Activated naive CD4-positive, alpha-beta T cell treated with anti-CD3 and anti-CD28 coated beads, Interleukin-2, amount 50 U/mL, for 24 hours (primary cell): Measurements from ENCODE around the gene MAPK1IP1L.
"Not testable (repeated sequence)": the region's sequence is repeated elsewhere in the genome, so short reads cannot be mapped to it uniquely, and the experiment has no call there.

Source experiments
- H3K27ac Mint-ChIP-seq: one replicate; pipeline ENCODE4 v1.8.0; 2021; ENCODE audit warnings: mild to moderate bottlenecking, mixed read lengths
- H3K27me3 Mint-ChIP-seq: one replicate; pipeline ENCODE4 v1.8.0; 2021; ENCODE audit warnings: mixed read lengths
- H3K36me3 Mint-ChIP-seq: one replicate; pipeline ENCODE4 v1.8.0; 2021; ENCODE audit warnings: mixed read lengths
- H3K4me1 Mint-ChIP-seq: one replicate; pipeline ENCODE4 v1.8.0; 2021; ENCODE audit warnings: mixed read lengths
- H3K4me3 Mint-ChIP-seq: one replicate; pipeline ENCODE4 v1.8.0; 2021; ENCODE audit warnings: mild to moderate bottlenecking, mixed read lengths
- H3K9me3 Mint-ChIP-seq: one replicate; pipeline ENCODE4 v1.8.0; 2021; ENCODE audit warnings: mixed read lengths

MAPK1IP1L gene

GRCh38 chr14:55073856-55074255, 22.4 kb downstream of the MAPK1IP1L start:
- Mint-ChIP-seq H3K9me3 (no peaks in the 10 kb centered on the region), H3K4me3 (no peak overlapping the region), H3K27me3 (no peaks in the 10 kb centered on the region), H3K36me3 (no peaks in the 10 kb centered on the region), H3K4me1 (peaks cover 43% of the 10 kb centered on the region), H3K27ac (no peak overlapping the region)

- no peak overlapping the region for H3K27ac Mint-ChIP-seq
- no peaks in the 10 kb centered on the region for H3K9me3 Mint-ChIP-seq
- H3K27me3 Mint-ChIP-seq: no peaks in the 10 kb centered on the region
- H3K36me3 Mint-ChIP-seq: no peaks in the 10 kb centered on the region
- H3K4me3 Mint-ChIP-seq: peak overlapping the region; percentile 2
- peaks cover 43% of the 10 kb centered on the region for H3K4me1 Mint-ChIP-seq
Observed at GRCh38 chr14:55074662-55075061, 23.2 kb downstream of the MAPK1IP1L start.

DNA sequence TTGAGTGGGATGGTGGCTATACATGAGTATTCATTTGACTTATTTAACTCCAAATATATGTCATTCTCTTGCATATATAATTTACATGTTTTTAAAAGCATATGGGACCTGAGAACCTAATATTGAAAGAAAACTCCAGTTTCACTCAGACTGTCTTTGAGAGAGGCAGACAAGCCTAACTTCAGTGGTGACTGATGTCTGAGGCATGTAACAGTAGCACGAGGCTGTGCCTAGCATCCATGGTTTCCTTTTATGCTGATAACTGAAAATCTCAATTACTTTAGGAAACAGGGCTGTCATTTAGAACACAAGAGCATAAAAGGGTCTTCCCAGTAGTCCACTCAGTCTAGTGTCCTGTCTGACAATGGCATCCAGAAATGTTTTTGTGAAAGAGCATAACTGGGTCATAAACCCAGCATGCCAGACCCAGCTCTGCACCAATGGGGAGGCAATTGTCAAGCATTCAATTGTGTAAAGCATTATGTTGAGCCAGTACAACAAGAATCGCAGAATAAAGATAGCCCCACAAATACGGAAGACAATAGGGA, 24.3 kb downstream of the MAPK1IP1L start:
- no peaks in the 10 kb centered on the region for H3K36me3 Mint-ChIP-seq
- H3K27me3 Mint-ChIP-seq: no peaks in the 10 kb centered on the region
- H3K27ac Mint-ChIP-seq: no peak overlapping the region
- peaks cover 42% of the 10 kb centered on the region for H3K4me1 Mint-ChIP-seq
- H3K4me3 Mint-ChIP-seq: no peak overlapping the region
- no peaks in the 10 kb centered on the region for H3K9me3 Mint-ChIP-seq

- H3K27ac Mint-ChIP-seq: no peak overlapping the region
Observed at GRCh38 chr14:55077170-55078151, 26.0 kb downstream of the MAPK1IP1L start.

GRCh38 chr14:55079961-55080360, 28.5 kb downstream of the MAPK1IP1L start:
- not testable (repeated sequence) for H3K36me3 Mint-ChIP-seq, H3K9me3 Mint-ChIP-seq, H3K27me3 Mint-ChIP-seq, H3K4me3 Mint-ChIP-seq, H3K27ac Mint-ChIP-seq, H3K4me1 Mint-ChIP-seq

More at GRCh38 chr14:55077170-55078151, 26.0 kb downstream of the MAPK1IP1L start:
- Mint-ChIP-seq H3K4me3 (no peak overlapping the region), H3K9me3 (no peaks in the 10 kb centered on the region), H3K27me3 (no peaks in the 10 kb centered on the region), H3K4me1 (peaks cover 24% of the 10 kb centered on the region), H3K36me3 (no peaks in the 10 kb centered on the region)

DNA sequence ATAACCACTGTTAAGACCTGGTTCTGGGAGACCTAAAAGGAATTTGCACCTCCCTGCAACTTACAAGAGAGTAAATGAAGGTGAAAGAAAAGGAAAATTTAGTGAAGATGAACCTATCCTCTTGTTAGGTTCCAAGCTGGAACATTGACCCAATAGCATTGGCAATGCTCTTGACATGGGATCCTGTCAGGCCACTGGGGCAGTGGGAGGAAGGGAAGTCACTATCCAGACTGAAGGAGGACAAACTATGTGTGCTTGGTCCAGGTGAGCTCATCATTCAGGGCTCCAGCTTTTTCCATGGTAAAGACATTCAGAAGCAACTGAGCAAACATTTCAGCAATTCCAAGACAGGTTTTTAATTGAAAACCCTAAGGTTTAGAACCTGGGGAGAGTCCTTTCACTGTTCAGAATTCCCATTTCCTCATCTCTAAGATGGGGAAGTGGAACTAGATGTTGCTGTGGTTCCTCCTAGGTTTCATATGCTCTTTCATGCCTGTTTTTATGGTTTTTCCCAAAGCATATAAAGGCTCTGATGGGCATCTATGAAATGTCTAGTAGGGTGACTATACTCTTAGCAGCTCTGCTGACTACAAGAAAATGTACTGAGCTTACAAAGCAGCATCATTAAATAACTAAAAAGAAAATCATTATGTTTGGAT, 33.1 kb downstream of the MAPK1IP1L start:
- no peaks in the 10 kb centered on the region for H3K4me1 Mint-ChIP-seq
- no peaks in the 10 kb centered on the region for H3K9me3 Mint-ChIP-seq
- H3K36me3 Mint-ChIP-seq: no peaks in the 10 kb centered on the region
- no peaks in the 10 kb centered on the region for H3K27me3 Mint-ChIP-seq
- no peak overlapping the region for H3K27ac Mint-ChIP-seq
- no peak overlapping the region for H3K4me3 Mint-ChIP-seq

GRCh38 chr14:55085060-55085660, 33.7 kb downstream of the MAPK1IP1L start:
- H3K4me3 Mint-ChIP-seq: no peak overlapping the region
- no peaks in the 10 kb centered on the region for H3K36me3 Mint-ChIP-seq
- no peaks in the 10 kb centered on the region for H3K27me3 Mint-ChIP-seq
- H3K9me3 Mint-ChIP-seq: no peaks in the 10 kb centered on the region
- H3K27ac Mint-ChIP-seq: no peak overlapping the region
- H3K4me1 Mint-ChIP-seq: no peaks in the 10 kb centered on the region

- Mint-ChIP-seq H3K4me1 (no peaks in the 10 kb centered on the region), H3K36me3 (no peaks in the 10 kb centered on the region), H3K27ac (no peak overlapping the region), H3K27me3 (no peaks in the 10 kb centered on the region), H3K4me3 (no peak overlapping the region), H3K9me3 (no peaks in the 10 kb centered on the region)
Observed at GRCh38 chr14:55086938-55087337, 35.5 kb downstream of the MAPK1IP1L start.

DNA sequence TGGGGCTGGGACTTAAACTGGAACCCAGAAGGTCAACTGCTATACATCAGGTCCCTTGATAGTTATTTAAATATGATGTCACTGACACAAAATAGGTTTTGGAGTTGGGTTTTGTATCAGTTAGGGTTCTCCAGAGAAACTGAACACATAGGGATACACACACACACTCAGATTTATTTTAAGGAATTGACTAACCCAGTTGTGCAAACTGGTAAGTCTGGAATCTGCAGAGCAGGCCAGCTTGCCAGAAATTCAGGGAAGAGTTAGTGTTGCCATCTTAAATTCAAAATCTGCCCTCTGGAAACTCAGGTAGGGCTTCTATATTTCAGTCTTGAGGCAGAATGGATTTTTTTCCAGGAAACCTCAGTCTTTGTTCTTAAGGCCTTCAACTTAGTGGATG, 36.9 kb downstream of the MAPK1IP1L start:
- H3K4me3 Mint-ChIP-seq: no peak overlapping the region
- H3K9me3 Mint-ChIP-seq: no peaks in the 10 kb centered on the region

GRCh38 chr14:55092341-55092740, 40.9 kb downstream of the MAPK1IP1L start:
- Mint-ChIP-seq H3K27me3 (no peaks in the 10 kb centered on the region), H3K4me3 (no peak overlapping the region), H3K4me1 (peaks cover 5% of the 10 kb centered on the region), H3K36me3 (no peaks in the 10 kb centered on the region), H3K9me3 (no peaks in the 10 kb centered on the region), H3K27ac (peak overlapping the region; percentile 12)

More for the DNA sequence above, 36.9 kb downstream of the MAPK1IP1L start:
- no peaks in the 10 kb centered on the region for H3K4me1 Mint-ChIP-seq
- H3K36me3 Mint-ChIP-seq: no peaks in the 10 kb centered on the region
- H3K27me3 Mint-ChIP-seq: no peaks in the 10 kb centered on the region
- no peak overlapping the region for H3K27ac Mint-ChIP-seq

GRCh38 chr14:55094292-55095157, 43.1 kb downstream of the MAPK1IP1L start:
- Mint-ChIP-seq H3K27ac (no peak overlapping the region), H3K27me3 (no peaks in the 10 kb centered on the region), H3K4me1 (peaks cover 20% of the 10 kb centered on the region), H3K9me3 (no peaks in the 10 kb centered on the region), H3K4me3 (no peak overlapping the region), H3K36me3 (no peaks in the 10 kb centered on the region)

GRCh38 chr14:55097881-55098560, 46.6 kb downstream of the MAPK1IP1L start:
- Mint-ChIP-seq H3K4me3 (peak overlapping the region; percentile 30), H3K4me1 (peaks cover 32% of the 10 kb centered on the region), H3K27ac (peak overlapping the region; percentile 88), H3K9me3 (no peaks in the 10 kb centered on the region), H3K27me3 (no peaks in the 10 kb centered on the region), H3K36me3 (no peaks in the 10 kb centered on the region)

DNA sequence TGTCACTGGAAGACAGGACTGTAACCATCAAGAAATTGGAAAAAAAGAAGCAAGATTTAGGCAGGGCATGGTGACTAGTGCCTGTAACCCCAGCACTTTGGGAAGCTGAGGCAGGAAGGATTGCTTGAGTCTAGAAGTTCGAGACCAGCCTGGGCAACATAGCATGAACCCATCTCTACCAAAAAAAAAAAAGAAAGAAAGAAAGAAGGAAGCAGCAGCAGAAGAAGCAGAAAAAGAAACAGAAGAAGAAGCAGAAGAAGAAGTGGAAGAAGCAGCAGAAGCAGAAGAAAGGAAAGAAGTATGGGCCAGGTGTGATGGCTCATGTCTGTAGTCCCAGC, 47.1 kb downstream of the MAPK1IP1L start:
- Mint-ChIP-seq H3K27ac (peak overlapping the region; percentile 88), H3K36me3 (no peaks in the 10 kb centered on the region), H3K27me3 (no peaks in the 10 kb centered on the region), H3K4me1 (peaks cover 37% of the 10 kb centered on the region), H3K9me3 (no peaks in the 10 kb centered on the region), H3K4me3 (peak overlapping the region; percentile 2)

DNA sequence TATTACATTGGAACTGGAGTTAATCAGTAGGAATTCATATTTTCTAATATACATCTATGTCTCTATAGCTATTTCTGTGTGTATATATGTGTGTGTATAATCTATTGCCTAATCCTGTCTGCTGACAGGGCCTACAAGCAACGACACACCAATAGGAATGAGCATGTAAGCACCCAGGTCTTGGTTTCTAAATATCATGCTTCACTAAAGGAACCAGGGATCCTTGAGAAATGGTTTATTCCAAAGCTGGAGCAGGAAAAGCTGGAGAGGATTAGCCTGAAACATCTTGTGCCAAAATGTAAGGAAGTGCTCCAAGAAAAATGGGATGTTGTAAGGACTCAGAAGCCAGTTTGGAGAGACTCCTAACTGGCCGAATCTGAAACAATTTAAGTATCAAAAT, 48.3 kb downstream of the MAPK1IP1L start:
- Mint-ChIP-seq H3K36me3 (no peaks in the 10 kb centered on the region), H3K4me1 (peaks cover 44% of the 10 kb centered on the region), H3K27ac (no peak overlapping the region), H3K9me3 (no peaks in the 10 kb centered on the region), H3K27me3 (no peaks in the 10 kb centered on the region), H3K4me3 (no peak overlapping the region)
